GM19099 (cell line): Measurements from ENCODE around the gene MCRIP2.

ENCODE experiments used
- POLR2A ChIP-seq: IDR thresholded peaks from 3 replicates; pipeline ENCODE4 v1.6.1; 2011; ENCODE audit warnings: low read depth; ENCODE audit not compliant: insufficient read length; ENCODE audit errors: extremely low read depth

MCRIP2 gene

DNA sequence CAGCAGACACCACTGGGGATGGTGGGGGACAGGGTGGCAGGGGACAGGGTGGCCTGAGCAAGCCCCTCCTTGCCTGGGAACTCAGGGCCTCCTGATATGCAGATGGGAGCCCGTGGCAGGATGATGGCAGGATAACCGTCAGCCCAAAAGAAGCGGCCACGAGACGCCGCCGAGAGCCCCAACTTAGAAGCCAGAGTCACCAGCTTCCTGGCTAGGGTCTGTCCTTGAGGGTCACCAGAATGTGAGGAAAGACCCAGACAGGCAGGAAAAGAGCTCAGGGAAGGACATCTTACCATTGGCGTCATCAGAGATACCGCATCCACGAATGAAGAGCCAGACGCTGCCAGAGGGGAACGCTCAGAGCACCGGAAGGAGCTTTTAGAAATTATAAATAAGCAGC is 32.3 kb upstream of the MCRIP2 start:
- no peak for TF ChIP-seq POLR2A

- no peak for TF ChIP-seq POLR2A
Observed at GRCh38 chr16:609984-610383, 31.6 kb upstream of the MCRIP2 start.

- TF ChIP-seq POLR2A: no peak
Observed at GRCh38 chr16:610513-611381, 30.9 kb upstream of the MCRIP2 start.

- TF ChIP-seq POLR2A: no peak
Observed at GRCh38 chr16:615122-615521, 26.5 kb upstream of the MCRIP2 start.

- no peak for TF ChIP-seq POLR2A
Observed at GRCh38 chr16:616733-617586, 24.7 kb upstream of the MCRIP2 start.

GRCh38 chr16:617855-618254 is 23.8 kb upstream of the MCRIP2 start:
- no peak for TF ChIP-seq POLR2A

- TF ChIP-seq POLR2A: no peak
Observed at GRCh38 chr16:619476-620100, 22.0 kb upstream of the MCRIP2 start.

- TF ChIP-seq POLR2A: no peak
Observed at GRCh38 chr16:620700-621525, 20.7 kb upstream of the MCRIP2 start.

DNA sequence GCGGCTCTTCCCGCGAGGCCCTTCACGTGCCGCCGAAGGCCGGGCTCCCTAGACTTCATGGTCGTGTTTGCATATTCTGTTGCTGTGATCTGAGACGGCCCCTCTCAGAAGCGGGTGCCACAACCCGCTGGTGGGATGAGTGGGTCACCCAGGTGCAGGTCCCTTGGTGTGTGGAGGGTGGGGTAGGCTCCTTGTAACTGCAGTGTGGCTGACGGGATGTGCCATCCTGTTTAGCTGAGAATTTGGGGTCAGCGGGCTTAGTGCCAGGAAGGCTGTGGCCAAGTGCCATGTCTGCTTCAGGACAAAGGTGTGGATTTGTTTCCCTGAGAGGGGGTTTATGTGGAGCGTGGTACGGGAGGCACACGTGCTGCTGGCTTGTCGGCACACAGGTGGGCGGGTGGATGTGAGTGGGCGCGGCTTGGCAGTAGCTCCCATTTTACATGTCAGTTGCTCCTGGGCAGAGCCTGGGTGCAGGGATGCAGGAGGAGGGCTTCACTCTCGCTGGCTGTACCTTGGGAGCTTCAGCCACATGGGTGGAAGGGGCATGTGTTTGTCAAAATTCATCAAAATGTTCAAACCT is 20.0 kb upstream of the MCRIP2 start:
- no peak for TF ChIP-seq POLR2A

GRCh38 chr16:622920-623280 is 18.7 kb upstream of the MCRIP2 start:
- TF ChIP-seq POLR2A: no peak

DNA sequence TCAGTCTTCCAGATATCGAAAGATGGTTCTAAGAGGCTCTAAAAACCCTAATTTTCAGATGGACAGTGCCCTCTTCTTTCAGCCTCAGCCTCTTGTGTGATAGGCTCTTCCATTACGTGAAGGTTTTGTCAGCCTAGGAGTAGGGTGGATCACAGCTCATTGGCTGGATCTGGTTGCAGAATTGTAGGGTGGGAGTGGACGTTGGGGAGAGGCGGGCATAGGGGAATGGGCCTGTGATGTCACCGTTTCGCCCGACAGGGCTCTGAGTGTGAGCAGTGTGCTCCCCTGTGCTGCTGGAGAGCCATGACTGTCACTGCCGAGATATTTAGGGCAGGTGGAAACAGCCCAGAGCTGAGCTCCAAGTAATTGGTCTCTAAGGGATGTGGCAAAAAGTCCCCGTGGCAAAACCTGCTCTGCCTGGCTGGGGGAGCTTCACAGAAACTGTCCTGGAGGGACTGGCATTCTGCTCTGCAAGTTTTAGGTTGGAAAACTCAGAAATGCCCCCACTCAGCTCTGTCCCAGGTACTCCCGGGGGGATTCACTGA is 17.0 kb upstream of the MCRIP2 start:
- no peak for TF ChIP-seq POLR2A

DNA sequence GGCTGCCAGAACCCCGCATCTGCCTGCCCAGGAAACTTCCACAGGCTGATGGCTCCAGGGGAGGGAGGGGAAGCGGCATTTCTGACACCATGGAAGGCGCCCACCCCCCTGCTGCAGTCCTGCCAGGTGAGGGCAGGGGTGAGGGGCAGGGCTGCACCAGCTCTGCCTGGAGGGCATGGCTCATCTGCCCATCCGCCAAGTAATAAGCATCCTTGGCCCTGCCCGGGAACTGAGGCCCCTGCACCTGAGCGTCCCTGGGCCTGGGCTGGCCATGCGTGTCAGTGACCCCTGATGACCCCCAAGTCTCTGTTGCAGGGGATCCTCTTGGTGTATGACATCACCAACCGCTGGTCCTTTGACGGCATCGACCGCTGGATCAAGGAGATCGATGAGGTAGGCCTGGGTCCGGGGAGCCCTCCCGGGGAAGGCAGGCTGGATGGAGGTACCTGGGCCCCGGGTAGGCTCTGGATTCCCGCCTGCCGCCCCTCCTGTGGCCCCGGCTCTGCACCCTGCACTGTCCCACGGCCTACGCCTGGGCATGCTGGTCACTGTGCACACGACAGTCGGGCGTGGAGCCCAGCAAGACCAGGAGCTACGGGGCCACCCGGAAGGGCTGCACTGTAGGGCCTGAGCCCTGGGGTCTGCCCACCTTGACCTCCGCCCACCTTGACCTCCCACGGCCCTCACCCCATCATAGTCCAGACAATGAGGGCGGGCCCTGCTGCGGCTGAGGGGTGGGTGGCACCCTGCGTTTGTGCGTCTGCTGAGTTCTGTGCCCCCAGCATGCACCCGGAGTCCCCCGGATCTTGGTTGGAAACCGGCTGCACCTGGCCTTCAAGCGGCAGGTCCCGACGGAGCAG is 16.3 kb upstream of the MCRIP2 start:
- TF ChIP-seq POLR2A: no peak

GRCh38 chr16:625977-626765 is 15.5 kb upstream of the MCRIP2 start:
- no peak for TF ChIP-seq POLR2A
